ENCODE data around the gene UBL3. TPM values are rescaled to one million over a fixed set of nuclear protein-coding genes. Genes with fewer than 3 reads are reported as not detected.
A peak's percentile ranks its signal among the peaks of the same experiment; 100 is the strongest.

The UBL3 gene
- total RNA-seq, 2 experiments from 2014 or later: 39.5 to 41.9 TPM

DNA sequence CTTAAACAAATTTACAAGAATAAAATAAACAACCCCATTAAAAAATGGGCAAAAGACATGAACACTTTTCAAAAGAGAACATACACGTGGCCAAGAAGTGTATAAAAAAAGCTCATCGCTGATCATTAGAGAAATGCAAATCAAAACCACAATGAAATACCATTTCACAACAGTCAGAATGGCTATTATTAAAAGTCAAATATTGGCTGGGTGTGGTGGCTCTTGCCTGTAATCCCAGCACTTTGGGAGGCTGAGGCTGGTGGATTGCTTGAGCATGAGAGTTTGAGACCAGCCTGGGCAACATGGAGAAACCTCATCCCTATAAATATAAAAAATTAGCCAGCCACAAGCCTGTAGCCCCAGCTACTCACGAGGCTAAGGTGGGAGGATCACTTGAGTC, 89.9 kb downstream of the UBL3 start:
- ChIA-PET CTCF (no interaction called here), POLR2A (interaction anchor here (0.6 kb wide), 1 partner anchor 355 kb away, joined by 3 read pairs; no protein-coding TSS in a partner anchor)
- intact Hi-C loops (cut with DNase I, micrococcal nuclease): loop anchor here in 1 of 2 experiments (10.0 kb wide), 1 partner anchor 694 kb away; no protein-coding TSS in a partner anchor
- DNase-seq: no peak
- ATAC-seq (ENCODE audit: poor library complexity): no peak
- H3K27ac Mint-ChIP-seq: no peak overlapping the region
- Histone ChIP-seq H3K36me3 (ENCODE audit: insufficient read depth, low read length) (no peaks in the 10 kb centered on the region), H3K9me3 (ENCODE audit: control insufficient read depth in 1 of 2, insufficient read depth in 1 of 2, low read length in 2 of 2) (no peaks in the 10 kb centered on the region), H3K27ac (ENCODE audit: low read depth in 1 of 2, low read length in 2 of 2) (no peak overlapping the region), H3K27me3 (ENCODE audit: control insufficient read depth in 1 of 2, insufficient read depth in 2 of 2, low read length in 2 of 2) (no peaks in the 10 kb centered on the region), H3K4me1 (ENCODE audit: insufficient read depth, low read length) (peaks cover 13% of the 10 kb centered on the region), H3K4me3 (ENCODE audit: low read length) (no peak overlapping the region)
- H3K27me3 Mint-ChIP-seq: no peaks in the 10 kb centered on the region
- H3K4me3 Mint-ChIP-seq: no peak overlapping the region
- no peak for TF ChIP-seq CTCF (IDR thresholded peaks at IDR 0.05)
- H3K36me3 Mint-ChIP-seq (ENCODE audit: low read depth): peaks cover 20% of the 10 kb centered on the region
- peaks cover 47% of the 10 kb centered on the region for H3K4me1 Mint-ChIP-seq (ENCODE audit: low read depth)
- H3K9me3 Mint-ChIP-seq: no peaks in the 10 kb centered on the region

DNA sequence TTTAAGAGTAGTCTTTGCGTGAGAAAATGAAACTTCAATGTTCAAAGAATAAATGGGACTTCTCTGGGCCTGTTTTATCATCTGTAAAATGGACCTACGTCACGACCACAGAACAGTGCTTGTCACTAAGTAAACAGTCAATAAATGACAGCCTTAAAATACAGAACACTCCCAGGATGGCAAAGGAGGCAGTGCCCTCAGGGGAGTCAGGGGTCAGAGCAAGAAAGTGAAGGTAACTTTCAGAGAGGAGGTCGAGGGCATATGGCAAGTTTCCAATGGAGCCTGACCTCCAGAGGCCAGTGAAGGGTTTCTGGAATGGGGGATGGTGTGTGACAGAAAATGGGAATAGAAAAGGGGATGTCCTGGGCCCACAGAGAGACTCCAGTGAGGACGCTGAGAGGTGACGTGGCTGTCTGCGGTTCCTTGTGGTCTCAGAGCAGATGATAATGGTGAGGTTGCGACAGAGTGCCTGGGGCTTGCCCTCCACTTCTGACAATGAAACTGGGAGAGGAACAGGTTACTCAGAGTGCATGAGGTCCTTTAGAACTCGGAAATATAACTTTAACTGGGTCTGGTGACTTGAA, 91.8 kb downstream of the UBL3 start:
- intact Hi-C loops (cut with DNase I, micrococcal nuclease): no loop called here
- H3K4me3 Mint-ChIP-seq: peak overlapping the region; percentile 13

GRCh38 chr13:29756506-29756905, 93.9 kb downstream of the UBL3 start:
- no peaks in the 10 kb centered on the region for H3K9me3 ChIP-seq (ENCODE audit: control insufficient read depth in 1 of 2, insufficient read depth in 1 of 2, low read length in 2 of 2)
- peaks cover 6% of the 10 kb centered on the region for H3K4me1 ChIP-seq (ENCODE audit: insufficient read depth, low read length)
- DNase-seq (no peak), ATAC-seq (ENCODE audit: poor library complexity) (no peak)
- Mint-ChIP-seq H3K36me3 (ENCODE audit: low read depth) (no peaks in the 10 kb centered on the region), H3K27me3 (no peaks in the 10 kb centered on the region), H3K27ac (no peak overlapping the region), H3K4me3 (no peak overlapping the region), H3K4me1 (ENCODE audit: low read depth) (peaks cover 15% of the 10 kb centered on the region), H3K9me3 (no peaks in the 10 kb centered on the region)
- H3K27me3 ChIP-seq (ENCODE audit: control insufficient read depth in 1 of 2, insufficient read depth in 2 of 2, low read length in 2 of 2): no peaks in the 10 kb centered on the region
- H3K4me3 ChIP-seq (ENCODE audit: low read length): no peak overlapping the region
- TF ChIP-seq CTCF (IDR thresholded peaks at IDR 0.05): no peak
- ChIA-PET CTCF (interaction anchor here (1.3 to 2.0 kb wide), 2 partner anchors 16 to 358 kb away, joined by 3 to 5 read pairs; no protein-coding TSS in a partner anchor), POLR2A (interaction anchor here (0.6 kb wide), 1 partner anchor 708 kb away, joined by 4 read pairs; no protein-coding TSS in a partner anchor)
- intact Hi-C loops (cut with DNase I, micrococcal nuclease): no loop called here
- no peak overlapping the region for H3K27ac ChIP-seq (ENCODE audit: low read depth in 1 of 2, low read length in 2 of 2)
- H3K36me3 ChIP-seq (ENCODE audit: insufficient read depth, low read length): no peaks in the 10 kb centered on the region

More for the DNA sequence above, 91.8 kb downstream of the UBL3 start:
- Mint-ChIP-seq H3K27ac (peak overlapping the region; percentile 78), H3K4me1 (ENCODE audit: low read depth) (peaks cover 36% of the 10 kb centered on the region), H3K9me3 (no peaks in the 10 kb centered on the region), H3K36me3 (ENCODE audit: low read depth) (peaks cover 5% of the 10 kb centered on the region), H3K27me3 (no peaks in the 10 kb centered on the region)
- peak in 11 of 14 experiments; percentile 8 to 88 (median 30) for DNase-seq
- H3K4me3 ChIP-seq (ENCODE audit: low read length): no peak overlapping the region
- ATAC-seq (ENCODE audit: poor library complexity): peak; percentile 82
- ChIA-PET POLR2A (no interaction called here), CTCF (interaction anchor here (0.6 to 1.5 kb wide), 3 partner anchors 17 to 357 kb away, joined by 3 read pairs; no protein-coding TSS in a partner anchor)
- no peak overlapping the region for H3K27ac ChIP-seq (ENCODE audit: low read depth in 1 of 2, low read length in 2 of 2)
- TF ChIP-seq CTCF (IDR thresholded peaks at IDR 0.05): no peak
- H3K9me3 ChIP-seq (ENCODE audit: control insufficient read depth in 1 of 2, insufficient read depth in 1 of 2, low read length in 2 of 2): no peaks in the 10 kb centered on the region
- peaks cover 9% of the 10 kb centered on the region for H3K4me1 ChIP-seq (ENCODE audit: insufficient read depth, low read length)
- H3K27me3 ChIP-seq (ENCODE audit: control insufficient read depth in 1 of 2, insufficient read depth in 2 of 2, low read length in 2 of 2): no peaks in the 10 kb centered on the region
- H3K36me3 ChIP-seq (ENCODE audit: insufficient read depth, low read length): no peaks in the 10 kb centered on the region

All from CD4-positive, alpha-beta T cell (primary cell).